Kidney epithelial cell (primary cell): Measurements from ENCODE around the gene FAM229A. TPM values are rescaled to one million over a fixed set of nuclear protein-coding genes. Genes with fewer than 3 reads are reported as not detected.

Experiments
- DNase-seq: peaks from one replicate; pipeline ENCODE4 v3.0.0-alpha.2; 2010; ENCODE audit warnings: low read depth
- H3K27me3 ChIP-seq: 2 replicates; pipeline ENCODE4 v1.6.0; 2011; ENCODE audit warnings: low read length; ENCODE audit not compliant: control insufficient read depth, insufficient read depth
- H3K36me3 ChIP-seq: 2 replicates; pipeline ENCODE4 v1.5.1; 2011; ENCODE audit warnings: low read length; ENCODE audit not compliant: control insufficient read depth, insufficient read depth
- H3K4me3 ChIP-seq: 2 replicates; pipeline ENCODE4 v1.5.1; 2011; ENCODE audit warnings: low read depth, mild to moderate bottlenecking, control low read depth, low read length
- total RNA-seq: library from RNA; depleted of rRNA; stranded (reverse); fragments of >200 nt; gene quantifications from 2 replicates; pipeline ENCODE4 v1.2.3, GENCODE V29; 2015
- TF ChIP-seq, protein P1 (sequence below): IDR thresholded peaks from 2 replicates; pipeline ENCODE4 v1.5.1; 2011; ENCODE audit warnings: mild to moderate bottlenecking, moderate library complexity, low read length, control low read depth, inconsistent platforms; ENCODE audit not compliant: insufficient read depth, poor library complexity, severe bottlenecking

Gene FAM229A
- total RNA-seq, 1 donor from 2014 or later = 7.5 TPM

DNA sequence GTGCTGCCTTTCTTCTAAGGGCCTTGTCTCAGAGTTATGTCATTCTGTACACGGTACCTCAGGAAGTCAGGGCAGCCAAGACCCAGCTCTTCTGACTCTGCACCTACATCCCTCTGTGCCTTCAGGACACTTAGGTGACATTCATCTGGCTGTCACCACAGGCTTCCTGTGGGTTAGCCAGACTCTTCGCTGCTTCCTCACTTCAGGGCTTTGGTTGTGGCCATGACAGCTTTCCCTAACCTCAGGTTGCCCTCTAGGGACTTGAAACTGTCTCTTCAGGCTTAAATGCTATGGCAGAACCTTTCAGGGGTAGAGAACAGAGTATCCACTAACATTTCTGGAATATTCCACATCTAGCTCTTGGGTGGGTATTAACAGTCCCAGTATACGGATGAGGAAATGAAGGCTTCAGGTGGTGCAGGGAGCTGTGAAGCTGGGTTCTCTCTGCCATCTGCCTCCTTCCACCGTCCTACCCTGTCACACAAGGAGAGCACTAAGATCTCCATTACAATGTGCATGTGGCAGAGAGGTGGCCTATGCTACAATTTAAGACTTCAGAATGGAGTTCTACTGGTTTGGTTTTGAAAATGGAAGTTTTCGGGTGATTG lies 10.0 kb upstream of the FAM229A start:
- Histone ChIP-seq H3K4me3 (no peak overlapping the region), H3K36me3 (peaks cover 5% of the 10 kb centered on the region), H3K27me3 (no peaks in the 10 kb centered on the region)
- no peak for DNase-seq
- TF ChIP-seq, protein P1, sequence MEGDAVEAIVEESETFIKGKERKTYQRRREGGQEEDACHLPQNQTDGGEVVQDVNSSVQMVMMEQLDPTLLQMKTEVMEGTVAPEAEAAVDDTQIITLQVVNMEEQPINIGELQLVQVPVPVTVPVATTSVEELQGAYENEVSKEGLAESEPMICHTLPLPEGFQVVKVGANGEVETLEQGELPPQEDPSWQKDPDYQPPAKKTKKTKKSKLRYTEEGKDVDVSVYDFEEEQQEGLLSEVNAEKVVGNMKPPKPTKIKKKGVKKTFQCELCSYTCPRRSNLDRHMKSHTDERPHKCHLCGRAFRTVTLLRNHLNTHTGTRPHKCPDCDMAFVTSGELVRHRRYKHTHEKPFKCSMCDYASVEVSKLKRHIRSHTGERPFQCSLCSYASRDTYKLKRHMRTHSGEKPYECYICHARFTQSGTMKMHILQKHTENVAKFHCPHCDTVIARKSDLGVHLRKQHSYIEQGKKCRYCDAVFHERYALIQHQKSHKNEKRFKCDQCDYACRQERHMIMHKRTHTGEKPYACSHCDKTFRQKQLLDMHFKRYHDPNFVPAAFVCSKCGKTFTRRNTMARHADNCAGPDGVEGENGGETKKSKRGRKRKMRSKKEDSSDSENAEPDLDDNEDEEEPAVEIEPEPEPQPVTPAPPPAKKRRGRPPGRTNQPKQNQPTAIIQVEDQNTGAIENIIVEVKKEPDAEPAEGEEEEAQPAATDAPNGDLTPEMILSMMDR = no peak

DNA sequence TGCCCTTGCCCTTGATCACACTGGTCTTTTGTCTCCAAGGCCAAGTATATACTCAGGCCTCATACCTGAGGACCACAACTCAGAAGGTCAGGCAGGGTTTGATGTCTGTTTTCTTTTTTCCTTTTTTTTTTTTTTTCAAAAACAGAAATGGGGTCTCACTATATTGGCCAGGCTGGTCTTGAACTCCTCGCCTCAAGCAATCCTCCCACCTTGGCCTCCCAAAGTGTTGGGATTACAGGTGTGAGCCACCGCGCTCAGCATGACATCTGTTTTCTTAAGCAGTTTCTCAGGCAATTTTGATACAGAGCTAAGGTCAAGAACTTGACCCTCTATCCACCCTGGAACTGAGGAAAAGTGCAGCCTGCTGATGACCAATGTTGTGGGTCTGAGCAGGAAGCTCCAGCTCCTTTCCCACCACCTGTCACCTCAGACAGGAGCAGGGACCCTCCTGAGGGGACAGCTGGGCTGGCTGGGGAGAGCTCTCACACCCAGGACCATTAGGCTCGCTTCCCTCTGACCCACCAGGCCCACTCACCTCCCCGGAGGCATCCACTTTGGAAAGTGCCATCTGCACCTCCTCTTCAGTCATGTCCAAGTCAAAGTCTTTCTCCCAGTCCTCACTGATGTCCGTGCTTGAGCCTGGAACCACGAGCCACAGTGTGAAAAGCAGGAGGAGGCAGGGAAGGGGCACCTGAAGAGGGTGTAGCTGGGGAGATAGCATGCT lies 5.8 kb upstream of the FAM229A start:
- H3K27me3 ChIP-seq = no peaks in the 10 kb centered on the region
- no peak for DNase-seq
- TF ChIP-seq, protein P1 = no peak
- no peak overlapping the region for H3K4me3 ChIP-seq
- peaks cover 7% of the 10 kb centered on the region for H3K36me3 ChIP-seq

DNA sequence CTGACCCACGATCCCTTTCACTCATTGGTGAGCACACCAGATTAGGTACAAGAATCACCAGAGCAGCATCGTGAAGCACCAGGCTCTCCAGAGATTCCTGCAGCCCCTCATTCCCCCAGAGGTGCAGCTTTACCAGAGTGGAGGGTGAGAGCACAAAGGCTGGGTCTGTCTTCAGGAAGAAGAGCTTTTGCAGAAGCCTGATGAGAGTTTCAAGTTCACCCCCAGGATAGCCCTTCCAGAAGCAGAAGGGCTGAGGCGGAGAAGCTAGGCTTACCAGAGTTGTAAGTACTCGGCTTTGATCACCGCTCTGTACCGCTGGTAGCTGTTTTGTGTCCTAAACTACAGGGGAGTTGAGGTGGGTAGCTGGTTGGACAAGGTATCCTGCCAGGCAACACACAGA lies 3.2 kb upstream of the FAM229A start:
- peaks cover 7% of the 10 kb centered on the region for H3K36me3 ChIP-seq
- DNase-seq = no peak
- no peaks in the 10 kb centered on the region for H3K27me3 ChIP-seq
- TF ChIP-seq, protein P1 = no peak
- H3K4me3 ChIP-seq = no peak overlapping the region

DNA sequence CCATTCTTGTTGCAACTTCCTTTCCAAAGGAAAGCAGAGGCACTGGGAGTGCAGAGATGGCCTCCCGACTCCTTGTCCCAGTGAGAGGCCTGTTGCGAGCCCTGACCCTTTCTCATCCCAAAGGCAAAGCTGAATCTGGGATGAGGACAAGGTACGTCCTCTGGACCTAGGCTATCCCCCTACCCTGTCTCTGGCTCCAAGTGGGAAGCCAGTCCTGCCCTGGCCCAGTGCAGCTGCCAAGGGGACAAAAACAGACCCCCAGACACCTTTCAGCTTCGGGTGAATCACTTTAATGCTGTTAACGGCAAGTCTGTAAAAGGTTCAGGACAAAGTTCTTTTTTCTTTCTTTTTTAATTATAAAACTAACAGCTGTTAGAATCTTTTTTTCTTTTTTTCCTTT lies 2.6 kb upstream of the FAM229A start:
- peaks cover 7% of the 10 kb centered on the region for H3K36me3 ChIP-seq
- H3K4me3 ChIP-seq = no peak overlapping the region
- no peak for DNase-seq
- TF ChIP-seq, protein P1 = no peak
- H3K27me3 ChIP-seq = no peaks in the 10 kb centered on the region

DNA sequence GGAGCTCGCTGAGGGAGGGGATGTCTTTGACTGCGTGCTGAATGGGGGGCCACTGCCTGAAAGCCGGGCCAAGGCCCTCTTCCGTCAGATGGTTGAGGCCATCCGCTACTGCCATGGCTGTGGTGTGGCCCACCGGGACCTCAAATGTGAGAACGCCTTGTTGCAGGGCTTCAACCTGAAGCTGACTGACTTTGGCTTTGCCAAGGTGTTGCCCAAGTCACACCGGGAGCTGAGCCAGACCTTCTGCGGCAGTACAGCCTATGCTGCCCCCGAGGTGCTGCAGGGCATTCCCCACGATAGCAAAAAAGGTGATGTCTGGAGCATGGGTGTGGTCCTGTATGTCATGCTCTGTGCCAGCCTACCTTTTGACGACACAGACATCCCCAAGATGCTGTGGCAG lies 1.4 kb upstream of the FAM229A start:
- TF ChIP-seq, protein P1 = no peak
- H3K27me3 ChIP-seq = no peaks in the 10 kb centered on the region
- no peak overlapping the region for H3K4me3 ChIP-seq
- peaks cover 7% of the 10 kb centered on the region for H3K36me3 ChIP-seq
- no peak for DNase-seq
